DMS153 treated with DMSO at 0.1 percent for 48 hours (cell line): Measurements from ENCODE around the gene CLIP1.
"Not testable (repeated sequence)": the region's sequence is repeated elsewhere in the genome, so short reads cannot be mapped to it uniquely, and the experiment has no call there.

Experiments used
- DNase-seq: peaks from one replicate; lab custom pipeline; 2025; ENCODE audit not compliant: unreplicated experiment; lab: John Stamatoyannopoulos, UW

Gene CLIP1

GRCh38 chr12:122260735-122261134, 161.7 kb downstream of the CLIP1 start:
- DNase-seq = not testable (repeated sequence)

DNA sequence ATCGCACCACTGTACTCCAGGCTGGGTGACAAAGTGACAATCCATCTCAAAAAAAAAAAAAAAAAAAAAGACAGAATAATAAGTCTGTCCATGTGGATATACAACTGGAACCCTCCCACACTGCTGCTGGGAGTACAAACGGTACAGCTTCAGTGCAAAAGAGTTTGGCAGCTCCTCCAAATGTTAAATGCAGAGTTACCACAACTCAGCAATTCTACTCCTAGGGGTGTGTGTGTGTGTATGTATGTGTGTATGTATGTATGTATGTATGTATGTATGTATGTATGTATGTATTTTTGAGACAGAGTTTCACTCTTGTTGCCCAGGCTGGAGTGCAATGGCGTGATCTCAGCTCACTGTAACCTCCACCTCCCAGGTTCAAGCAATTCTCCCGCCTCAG, 163.5 kb downstream of the CLIP1 start:
- DNase-seq = not testable (repeated sequence)

DNA sequence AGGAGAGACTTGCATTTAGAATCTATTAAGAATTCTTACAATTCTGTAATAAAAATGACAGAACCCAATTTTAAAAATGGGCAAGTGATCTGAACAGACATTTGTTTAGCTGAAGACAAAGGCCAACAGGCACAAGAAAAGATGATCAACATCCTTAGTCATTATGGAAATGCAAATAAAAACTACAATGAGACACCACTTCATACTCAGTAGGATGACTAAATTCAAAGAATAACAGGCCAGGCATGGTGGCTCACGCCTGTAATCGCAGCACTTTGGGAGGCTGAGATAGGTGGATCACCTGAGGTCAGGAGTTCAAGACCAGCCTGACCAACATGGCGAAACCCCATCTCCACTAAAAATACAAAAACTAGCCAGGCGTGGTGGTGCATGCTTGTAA, 164.0 kb downstream of the CLIP1 start:
- DNase-seq = not testable (repeated sequence)

GRCh38 chr12:122250536-122250935, 171.9 kb downstream of the CLIP1 start:
- no peak for DNase-seq

GRCh38 chr12:122250047-122250446, 172.4 kb downstream of the CLIP1 start:
- DNase-seq = no peak

DNA sequence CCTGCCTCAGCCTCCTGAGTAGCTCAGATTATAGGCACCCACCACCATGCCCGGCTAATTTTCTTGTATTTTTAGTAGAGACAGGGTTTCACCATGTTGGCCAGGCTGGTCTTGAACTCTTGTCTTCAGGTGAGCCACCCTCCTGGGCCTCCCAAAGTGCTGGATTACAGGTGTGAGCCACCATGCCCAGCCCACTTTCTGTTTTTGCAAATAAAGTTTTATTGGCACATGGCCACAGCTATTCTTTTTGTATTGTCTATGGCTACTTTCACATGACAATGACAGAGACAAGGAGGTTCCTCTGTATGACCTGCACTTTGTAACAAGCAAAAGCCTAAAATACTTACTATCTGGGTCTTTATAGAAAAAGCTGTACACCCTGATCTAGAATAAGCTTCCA, 176.9 kb downstream of the CLIP1 start:
- DNase-seq = no peak

DNA sequence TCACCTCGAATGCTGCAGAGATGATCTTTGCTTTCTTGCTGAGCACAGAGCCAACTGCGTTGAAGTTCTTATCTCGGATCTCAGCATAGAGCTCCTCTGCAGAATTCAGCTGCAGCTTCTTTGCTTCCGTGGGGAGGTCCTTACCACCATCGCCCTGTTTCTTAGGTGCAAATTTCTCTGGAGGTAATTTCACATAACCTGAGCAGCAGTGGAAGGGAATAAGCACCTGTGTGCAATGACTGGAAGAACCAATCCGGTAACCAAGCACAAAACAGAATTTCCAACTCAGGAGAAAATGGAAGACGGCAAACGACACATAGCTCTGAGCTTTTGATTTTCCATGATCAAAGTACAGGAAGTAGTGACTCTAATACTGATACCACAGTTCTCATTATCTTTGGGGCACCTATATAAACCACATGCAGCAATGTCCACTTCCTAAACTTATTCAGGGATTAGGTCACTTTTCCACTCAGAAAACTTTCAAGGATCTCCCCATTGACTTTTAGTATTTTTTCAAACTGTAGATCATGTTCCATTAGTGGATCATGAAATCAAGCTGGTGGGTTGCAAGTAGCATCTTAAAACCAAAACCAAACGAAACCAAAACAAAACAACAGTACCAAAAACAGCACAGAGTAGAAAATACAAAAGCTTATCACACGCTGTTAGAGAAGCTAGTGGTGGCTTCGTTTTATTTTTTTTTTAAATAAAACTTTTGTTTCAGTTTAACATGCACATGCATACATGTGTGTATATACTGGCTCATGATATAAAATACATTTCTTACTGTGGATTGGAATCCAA, 177.7 kb downstream of the CLIP1 start:
- DNase-seq = no peak

GRCh38 chr12:122243965-122244364, 178.5 kb downstream of the CLIP1 start:
- no peak for DNase-seq

DNA sequence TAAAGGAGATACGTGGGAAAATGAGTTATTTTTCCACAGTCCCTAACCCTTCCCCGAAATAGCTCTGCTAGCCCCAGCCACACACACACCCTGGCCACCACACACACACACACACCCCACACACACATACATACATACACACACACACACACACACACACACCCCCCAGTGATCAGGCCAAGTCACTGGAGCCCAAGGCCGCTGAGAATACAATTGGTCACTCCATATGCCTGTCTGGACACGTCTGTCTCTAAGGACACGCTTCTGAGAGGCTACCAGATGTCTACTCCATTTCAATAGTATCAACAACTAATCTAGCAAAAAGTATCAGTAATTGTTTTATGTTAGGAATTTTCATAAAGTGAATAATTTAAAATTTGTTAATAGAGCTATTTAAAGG, 183.6 kb downstream of the CLIP1 start:
- no peak for DNase-seq

DNA sequence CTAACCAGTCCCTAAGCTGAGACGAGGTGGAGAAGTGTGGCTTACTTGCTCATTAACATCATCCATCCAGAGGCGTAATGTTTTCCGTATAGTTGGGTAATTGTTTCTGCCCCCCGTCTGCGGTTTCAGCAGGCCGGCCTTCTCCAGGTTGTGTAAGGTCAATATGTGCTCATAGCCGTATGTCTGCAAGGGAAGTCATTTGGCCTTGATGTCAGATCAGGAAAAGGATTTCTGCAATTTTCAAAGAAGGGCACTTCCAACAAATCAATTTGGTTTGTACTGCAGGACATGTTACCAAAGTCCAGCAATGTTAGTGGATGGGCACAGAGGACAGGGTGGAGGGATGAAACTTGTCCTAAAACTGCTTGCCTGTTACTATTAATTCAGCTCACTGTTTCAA, 186.7 kb downstream of the CLIP1 start:
- DNase-seq = no peak

- DNase-seq = no peak
Measured at GRCh38 chr12:122232691-122233090, 189.8 kb downstream of the CLIP1 start.

DNA sequence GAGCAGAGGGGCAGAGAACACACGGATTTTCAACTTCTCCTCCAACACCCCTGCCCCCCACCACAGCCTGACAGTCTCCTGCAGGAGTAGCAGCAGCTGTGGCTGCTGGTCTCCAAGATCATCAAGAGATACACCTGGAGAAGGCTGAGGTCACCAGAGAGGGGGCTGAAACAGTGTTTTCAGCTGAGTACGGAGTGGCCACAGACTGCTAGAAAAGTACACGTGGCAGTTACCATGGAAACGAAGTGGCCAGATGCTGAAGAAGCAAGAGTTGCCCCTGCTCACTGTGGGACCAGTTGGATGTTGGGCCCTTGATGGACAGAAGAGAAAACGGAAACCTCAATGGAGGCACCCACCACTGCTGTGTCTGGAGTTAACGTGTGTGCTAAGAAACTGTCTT, 191.7 kb downstream of the CLIP1 start:
- no peak for DNase-seq

GRCh38 chr12:122228092-122228491, 194.4 kb downstream of the CLIP1 start:
- DNase-seq = no peak

DNA sequence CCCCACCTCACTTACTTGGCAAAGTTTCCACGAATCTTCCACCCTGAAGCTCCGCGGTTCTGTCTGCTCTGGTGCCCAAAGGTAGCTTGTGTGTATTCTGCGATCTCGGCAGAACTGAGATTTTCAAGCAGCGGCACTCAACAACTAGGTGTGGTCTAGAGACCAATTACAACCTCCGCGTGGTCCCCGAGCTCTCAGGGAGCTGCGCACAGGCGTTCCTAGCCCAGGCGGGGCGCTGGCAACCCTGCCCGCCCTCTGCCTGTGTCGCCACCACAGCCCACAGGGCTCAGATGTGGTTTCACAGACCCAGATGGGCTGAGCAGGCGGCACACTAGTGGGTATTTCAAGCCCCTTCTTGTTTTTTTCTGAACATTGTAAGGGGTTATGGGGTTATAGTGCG, 195.1 kb downstream of the CLIP1 start:
- DNase-seq = peak; percentile 29

DNA sequence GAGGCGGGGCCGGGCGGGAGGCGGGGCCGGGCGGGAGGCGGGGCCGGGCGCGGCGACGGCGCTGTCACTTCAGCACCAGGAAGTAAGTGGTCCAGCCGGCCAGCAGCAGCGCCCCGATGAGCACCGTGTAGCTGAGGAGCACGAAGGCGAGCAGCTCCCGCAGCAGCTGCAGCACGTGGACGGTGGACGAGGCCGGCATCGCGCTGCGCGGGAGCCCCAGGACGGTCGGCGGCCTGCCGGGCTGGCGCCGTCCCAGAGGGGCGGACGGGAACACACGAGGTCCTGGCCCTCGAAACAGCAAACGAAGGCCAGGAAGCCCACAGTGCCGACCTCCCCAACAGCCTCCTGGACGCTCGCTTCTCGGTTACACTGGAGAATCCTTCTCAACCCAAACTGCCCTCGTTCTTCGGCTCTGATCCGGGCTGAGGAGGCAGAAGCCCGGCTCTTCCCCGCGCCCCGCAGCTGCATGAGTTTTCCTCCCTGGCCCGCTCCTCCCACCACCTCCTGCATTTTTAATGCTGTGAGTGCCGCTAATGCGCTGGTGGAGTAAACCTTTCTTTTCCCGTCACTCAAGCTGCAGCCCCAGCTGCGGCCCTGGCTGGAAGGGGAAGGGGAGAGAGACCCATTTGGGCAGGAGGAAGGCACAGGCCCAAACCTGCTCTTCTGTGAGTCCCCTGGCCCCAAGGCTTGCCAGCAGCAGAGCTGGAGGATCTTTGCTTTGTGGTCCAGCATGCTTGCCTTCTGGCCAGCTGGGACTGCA, 195.9 kb downstream of the CLIP1 start:
- DNase-seq = no peak

DNA sequence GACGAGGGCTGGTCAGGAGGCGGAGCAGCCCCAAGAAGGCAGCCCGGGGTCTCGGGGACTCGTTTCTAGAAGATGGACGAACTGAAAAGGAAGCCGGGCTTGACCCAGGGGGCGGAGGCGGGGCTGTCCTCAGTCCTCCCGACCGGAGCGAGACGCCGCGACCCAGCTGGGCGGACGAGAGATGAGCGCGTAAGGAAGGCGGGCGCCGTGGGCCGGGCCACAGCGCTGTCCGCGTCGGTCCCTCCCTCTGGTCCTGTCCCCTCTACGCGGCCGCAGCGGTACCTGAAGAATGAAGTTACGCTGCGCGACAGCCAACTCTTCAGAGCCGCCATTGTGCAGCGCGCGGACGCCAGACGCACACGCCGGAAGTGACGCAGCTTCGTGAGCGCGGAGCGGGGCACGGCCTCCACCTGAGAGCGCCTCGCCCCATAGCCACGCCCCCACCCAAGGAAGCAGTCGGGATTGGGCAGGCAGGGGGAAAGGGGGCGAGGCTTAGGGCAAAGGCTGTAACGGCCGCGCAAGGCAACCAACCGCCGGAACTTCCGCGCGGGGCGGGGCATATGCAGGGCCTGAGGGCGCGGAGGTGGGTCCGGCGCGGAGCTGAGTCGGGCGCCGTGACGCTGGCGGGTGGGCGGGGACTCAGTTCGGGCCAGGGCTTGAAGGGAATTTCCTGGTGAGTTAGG, 196.6 kb downstream of the CLIP1 start, which contains the start of gene DIABLO:
Gene DIABLO (minus strand): TSS at position 370 of the 683 bp plus-strand sequence. CDS start 38 bp downstream, at position 332.
- peak; percentile 98 for DNase-seq
